CD14-positive monocyte (primary cell): ENCODE measurements around the gene MAX. TPM values are rescaled to one million over a fixed set of nuclear protein-coding genes. Genes with fewer than 3 reads are reported as not detected.
A peak's percentile ranks its signal among the peaks of the same experiment; 100 is the strongest.

Source experiments
- DNase-seq, 3 donors: peaks; one replicate each; pipeline ENCODE4 v3.0.0-alpha.2; 2011 to 2022
- H2AFZ ChIP-seq: 2 replicates; pipeline ENCODE4 v1.6.0; 2012; ENCODE audit warnings: mild to moderate bottlenecking, low read depth, low read length, inconsistent platforms; ENCODE audit not compliant: insufficient read depth, poor library complexity, severe bottlenecking
- H3K27ac ChIP-seq, 2 donors: 1 replicate in 1 of 2; 2 replicates in 1 of 2; pipeline ENCODE4 v1.5.1; 2012 to 2013; ENCODE audit warnings: low read length in 2 of 2, control low read depth in 1 of 2, inconsistent platforms in 1 of 2, low read depth in 1 of 2, mild to moderate bottlenecking in 1 of 2
- H3K27me3 ChIP-seq, 2 donors: one replicate each; pipeline versions ENCODE4 v1.6.0 to v1.6.1; 2011 to 2013; ENCODE audit warnings: low read length in 2 of 2; ENCODE audit not compliant: control insufficient read depth in 2 of 2, insufficient read depth in 2 of 2
- H3K36me3 ChIP-seq, 2 donors: replicated peaks in 1 of 2; 1 replicate in 1 of 2; 2 replicates in 1 of 2; pipeline versions ENCODE4 v1.5.1 to v1.6.1; 2012 to 2013; ENCODE audit warnings: low read length in 2 of 2, control low read depth in 1 of 2, inconsistent platforms in 1 of 2, mild to moderate bottlenecking in 1 of 2; ENCODE audit not compliant: insufficient read depth in 2 of 2, control insufficient read depth in 1 of 2
- H3K4me1 ChIP-seq, 2 donors: 1 replicate in 1 of 2; 2 replicates in 1 of 2; pipeline versions ENCODE4 v1.5.1 to v1.6.1; 2012 to 2013; ENCODE audit warnings: low read length in 2 of 2, control low read depth in 1 of 2, inconsistent platforms in 1 of 2, mild to moderate bottlenecking in 1 of 2, moderate library complexity in 1 of 2; ENCODE audit not compliant: insufficient read depth in 2 of 2, control insufficient read depth in 1 of 2
- H3K4me2 ChIP-seq: replicated peaks from 2 replicates; pipeline ENCODE3; 2012; ENCODE audit warnings: low read length, moderate library complexity, mild to moderate bottlenecking; ENCODE audit not compliant: poor library complexity, severe bottlenecking; ENCODE audit errors: extremely low read depth
- H3K4me3 ChIP-seq, 3 experiments: fragments of 200-600 bp in 1 of 3; sonication (generic) in 1 of 3; replicated peaks in 1 of 3; 1 replicate in 2 of 3; 2 replicates in 1 of 3; pipeline ENCODE4 v1.5.1; 2011 to 2013; ENCODE audit warnings: low read length in 3 of 3, mild to moderate bottlenecking in 3 of 3, control low read depth in 2 of 3, low read depth in 2 of 3, inconsistent platforms in 1 of 3, moderate library complexity in 1 of 3
- H3K79me2 ChIP-seq: 2 replicates; pipeline ENCODE4 v1.6.0; 2012; ENCODE audit warnings: mild to moderate bottlenecking, control low read depth, inconsistent platforms, low read length, moderate library complexity; ENCODE audit not compliant: insufficient read depth
- H3K9ac ChIP-seq: 2 replicates; pipeline ENCODE4 v1.6.0; 2017; ENCODE audit warnings: low read length, mild to moderate bottlenecking; ENCODE audit not compliant: insufficient read depth, poor library complexity, severe bottlenecking
- H3K9me3 ChIP-seq, 2 donors: replicated peaks in 1 of 2; 1 replicate in 1 of 2; 2 replicates in 1 of 2; pipeline versions ENCODE4 v1.5.1 to v1.6.1; 2012 to 2013; ENCODE audit warnings: low read length in 2 of 2, control low read depth in 1 of 2; ENCODE audit not compliant: control insufficient read depth in 1 of 2, insufficient read depth in 1 of 2
- H4K20me1 ChIP-seq: 2 replicates; pipeline ENCODE4 v1.6.0; 2012; ENCODE audit warnings: mild to moderate bottlenecking, low read length, control low read depth, moderate library complexity; ENCODE audit not compliant: insufficient read depth
- H3K27ac Mint-ChIP-seq, 7 donors: one replicate each; pipeline ENCODE4 v1.8.0; 2020; ENCODE audit warnings: mild to moderate bottlenecking in 7 of 7, mixed read lengths in 7 of 7, moderate library complexity in 6 of 7, inconsistent platforms in 2 of 7
- H3K27me3 Mint-ChIP-seq, 3 donors: one replicate each; pipeline ENCODE4 v1.8.0; 2021 to 2022; ENCODE audit warnings: low read depth in 3 of 3, mild to moderate bottlenecking in 3 of 3, mixed read lengths in 3 of 3, moderate library complexity in 3 of 3, inconsistent platforms in 1 of 3
- H3K36me3 Mint-ChIP-seq, 2 donors: one replicate each; pipeline ENCODE4 v1.8.0; 2020; ENCODE audit warnings: mixed read lengths in 2 of 2, inconsistent platforms in 1 of 2, mild to moderate bottlenecking in 1 of 2
- H3K4me1 Mint-ChIP-seq: one replicate; pipeline ENCODE4 v1.8.0; 2020; ENCODE audit warnings: mild to moderate bottlenecking, mixed read lengths
- H3K4me3 Mint-ChIP-seq, 2 donors: one replicate each; pipeline ENCODE4 v1.8.0; 2020; ENCODE audit warnings: mild to moderate bottlenecking in 2 of 2, mixed read lengths in 2 of 2, moderate library complexity in 1 of 2
- H3K9me3 Mint-ChIP-seq, 7 donors: one replicate each; pipeline ENCODE4 v1.8.0; 2020 to 2022; ENCODE audit warnings: mixed read lengths in 7 of 7, mild to moderate bottlenecking in 6 of 7, moderate library complexity in 6 of 7, inconsistent platforms in 2 of 7
- CTCF ChIP-seq: fragments of 200-600 bp; IDR thresholded peaks from one replicate; pipeline ENCODE4 v1.8.0; 2022; ENCODE audit warnings: antibody characterized with exemption, mild to moderate bottlenecking
- WGBS: methylation state at CpG from one replicate; pipeline ENCODE4 v1.1.5; 2013; ENCODE audit warnings: missing lambda C conversion rate; ENCODE audit not compliant: insufficient coverage; 5-methylcytosine and 5-hydroxymethylcytosine counted together
- intact Hi-C, 2 donors: fragments of 100-400 bp; cut with micrococcal nuclease; formaldehyde crosslinking; loops; one replicate each; pipeline versions ENCODE4 v1.15.0 to v1.15.1; 2023
- polyA plus RNA-seq, 3 donors: library from polyadenylated mRNA; depleted of rRNA in 1 of 3; unstranded in 2 of 3; stranded (reverse) in 1 of 3; fragments of 300-500 nt in 2 of 3; fragments of >200 nt in 1 of 3; fragmentation: Illumina TruSeq in 2 of 3; gene quantifications; 1 replicate in 2 of 3; 2 replicates in 1 of 3; pipeline ENCODE4 v1.2.3, GENCODE V29; 2012 to 2021

Gene MAX
- polyA plus RNA-seq, 3 donors = 78.2 to 87.0 (median 81.5) TPM

- Histone ChIP-seq H3K4me3 (no peak overlapping the region), H3K79me2 (peaks cover 51% of the 10 kb centered on the region), H3K4me1 (peaks cover 20 to 44% of the 10 kb centered on the region in 2 donors), H3K4me2 (no peak overlapping the region), H3K27ac (peak overlapping the region in 1 of 2 donors; percentile 9), H3K27me3 (no peaks in the 10 kb centered on the region), H4K20me1 (peaks cover 48% of the 10 kb centered on the region), H3K36me3 (peaks cover 35 to 65% of the 10 kb centered on the region in 2 donors), H3K9me3 (no peaks in the 10 kb centered on the region), H2AFZ (no peak overlapping the region), H3K9ac (no peak overlapping the region)
- TF ChIP-seq CTCF = no peak
- Mint-ChIP-seq H3K4me3 (no peak overlapping the region), H3K27me3 (no peaks in the 10 kb centered on the region), H3K9me3 (no peaks in the 10 kb centered on the region), H3K4me1 (peaks cover 29% of the 10 kb centered on the region), H3K27ac (peak overlapping the region in 2 of 7 donors; percentile 16 to 58), H3K36me3 (peaks cover 43 to 67% of the 10 kb centered on the region in 2 donors)
- WGBS = 67% methylated on average over 7 of the region's 12 CpGs
- intact Hi-C loops = no loop called here
- no peak for DNase-seq
These were observed 31.8 kb downstream of the MAX start for GRCh38 chr14:65070471-65070976.

- Histone ChIP-seq H3K27me3 (no peaks in the 10 kb centered on the region), H3K4me1 (peaks cover 14 to 38% of the 10 kb centered on the region in 2 donors), H4K20me1 (peaks cover 43% of the 10 kb centered on the region), H3K9me3 (no peaks in the 10 kb centered on the region), H3K4me3 (no peak overlapping the region), H3K9ac (no peak overlapping the region), H3K36me3 (peaks cover 39 to 71% of the 10 kb centered on the region in 2 donors), H3K79me2 (peaks cover 45% of the 10 kb centered on the region), H3K27ac (peak overlapping the region in 1 of 2 donors; percentile 10), H2AFZ (no peak overlapping the region), H3K4me2 (no peak overlapping the region)
- Mint-ChIP-seq H3K4me3 (no peak overlapping the region), H3K36me3 (peaks cover 46 to 69% of the 10 kb centered on the region in 2 donors), H3K9me3 (no peaks in the 10 kb centered on the region), H3K27ac (peak overlapping the region in 1 of 7 donors; percentile 48), H3K4me1 (peaks cover 23% of the 10 kb centered on the region), H3K27me3 (no peaks in the 10 kb centered on the region)
- TF ChIP-seq CTCF = no peak
- WGBS = 100% methylated on average over 5 of the region's 5 CpGs
- no peak for DNase-seq
- intact Hi-C loops = no loop called here
These were observed 32.4 kb downstream of the MAX start for GRCh38 chr14:65069874-65070413.
